Left lung (tissue), 10 donors: ENCODE results near the gene SFSWAP. TPM values are rescaled to one million over a fixed set of nuclear protein-coding genes. Genes with fewer than 3 reads are reported as not detected.
"Not testable (repeated sequence)": the region's sequence is repeated elsewhere in the genome, so short reads cannot be mapped to it uniquely, and the experiment has no call there.

Experiments
- ATAC-seq: fragments of 200-7000 bp; cut with Tn5 transposase; one replicate; pipeline ENCODE4 v1.9.1; 2020; ENCODE audit warnings: moderate library complexity
- DNase-seq, 4 donors: peaks; one replicate each; pipeline ENCODE4 v3.0.0-alpha.2; 2013 to 2020
- H3K27ac ChIP-seq, 2 donors: fragments of 200-600 bp; sonication (generic) in 1 of 2; one replicate each; pipeline versions ENCODE4 v1.5.0 to v1.8.0; 2020 to 2021
- H3K27me3 ChIP-seq, 2 donors: fragments of 200-600 bp; sonication (generic) in 1 of 2; one replicate each; pipeline versions ENCODE4 v1.5.0 to v1.8.0; 2020 to 2021
- H3K36me3 ChIP-seq, 2 donors: fragments of 200-600 bp; sonication (generic) in 1 of 2; one replicate each; pipeline versions ENCODE4 v1.5.0 to v1.8.0; 2020 to 2021
- H3K4me1 ChIP-seq, 2 donors: fragments of 200-600 bp; one replicate each; pipeline ENCODE4 v1.8.0; 2021
- H3K4me3 ChIP-seq, 2 donors: fragments of 200-600 bp; sonication (generic) in 1 of 2; one replicate each; pipeline versions ENCODE4 v1.5.0 to v1.8.0; 2020 to 2021; ENCODE audit warnings: mild to moderate bottlenecking in 1 of 2
- H3K9me3 ChIP-seq, 2 donors: fragments of 200-600 bp; sonication (generic) in 1 of 2; one replicate each; pipeline versions ENCODE4 v1.5.0 to v1.8.0; 2020 to 2021
- CTCF ChIP-seq, 2 donors: fragments of 200-600 bp; sonication (generic) in 1 of 2; IDR thresholded peaks; one replicate each; pipeline versions ENCODE4 v1.5.0 to v1.8.0; 2021; ENCODE audit warnings: antibody characterized with exemption in 2 of 2
- intact Hi-C, 2 donors: fragments of 100-400 bp; cut with DNase I; formaldehyde crosslinking; loops; one replicate each; pipeline versions ENCODE4 v1.11.2 to v1.14.2; 2022
- polyA plus RNA-seq, 6 donors: library from polyadenylated mRNA; unstranded; fragments of 120-200 nt; gene quantifications; one replicate each; pipeline ENCODE4 v1.2.1, GENCODE V29; 2013; ENCODE audit not compliant: insufficient read length in 6 of 6
- total RNA-seq, 2 donors: library from RNA; stranded (reverse); fragmentation: NEBNext Ultra II Directional; extraction: Animal tissue kit (Norgen Biotek cat#: 25700); gene quantifications; one replicate each; pipeline ENCODE4 v1.2.1, GENCODE V29; 2021
- donor health status: DM: no; HTN: yes; CAD: no.
- donor health status: DM: no; HTN: no; CAD: no.

The SFSWAP gene
- total and polyA plus RNA-seq, 8 donors, result 26.0 to 68.8 (median 50.8) TPM

- intact Hi-C loops, result no loop called here
- Histone ChIP-seq H3K4me1 (no peaks in the 10 kb centered on the region), H3K36me3 (no peaks in the 10 kb centered on the region), H3K4me3 (no peak overlapping the region), H3K9me3 (peaks cover 0 to 20% of the 10 kb centered on the region in 2 donors), H3K27me3 (no peaks in the 10 kb centered on the region), H3K27ac (no peak overlapping the region)
- TF ChIP-seq CTCF (IDR thresholded peaks at IDR 0.05), result no peak
- ATAC-seq, result no peak
- no peak for DNase-seq
Observed at GRCh38 chr12:131704509-131704908, 6.4 kb upstream of the SFSWAP start.

- ATAC-seq, intact Hi-C loops, H3K4me1 ChIP-seq, DNase-seq, H3K27me3 ChIP-seq, H3K4me3 ChIP-seq, H3K36me3 ChIP-seq, H3K27ac ChIP-seq: not testable (repeated sequence)
- H3K9me3 ChIP-seq, result peaks cover 0 to 20% of the 10 kb centered on the region in 2 donors
Observed at GRCh38 chr12:131706709-131707108, 4.2 kb upstream of the SFSWAP start.

GRCh38 chr12:131709226-131709625 is 1.7 kb upstream of the SFSWAP start:
- H3K4me1 ChIP-seq, result peaks cover 16 to 27% of the 10 kb centered on the region in 2 donors
- ATAC-seq (no peak), DNase-seq (no peak)
- no peak overlapping the region for H3K4me3 ChIP-seq
- intact Hi-C loops, result no loop called here
- H3K9me3 ChIP-seq, result peaks cover 0 to 10% of the 10 kb centered on the region in 2 donors
- no peak for TF ChIP-seq CTCF (IDR thresholded peaks at IDR 0.05)
- H3K27me3 ChIP-seq, result no peaks in the 10 kb centered on the region
- peaks cover 0 to 4% of the 10 kb centered on the region in 2 donors for H3K36me3 ChIP-seq
- no peak overlapping the region for H3K27ac ChIP-seq

- DNase-seq (peak in 1 of 4 donors; percentile 76), ATAC-seq (no peak)
- Histone ChIP-seq H3K9me3 (no peaks in the 10 kb centered on the region), H3K36me3 (peaks cover 0 to 29% of the 10 kb centered on the region in 2 donors), H3K4me3 (peak overlapping the region; percentile 85 to 100), H3K4me1 (peaks cover 16 to 27% of the 10 kb centered on the region in 2 donors), H3K27ac (peak overlapping the region; percentile 89 to 93), H3K27me3 (no peaks in the 10 kb centered on the region)
- TF ChIP-seq CTCF (IDR thresholded peaks at IDR 0.05), result no peak
- intact Hi-C loops, result no loop called here
Observed at GRCh38 chr12:131711551-131712205, 788 bp downstream of the SFSWAP start.

GRCh38 chr12:131713349-131713748 is 2.5 kb downstream of the SFSWAP start:
- DNase-seq, result no peak
- intact Hi-C loops, result no loop called here
- Histone ChIP-seq H3K27ac (no peak overlapping the region), H3K4me1 (peaks cover 16 to 27% of the 10 kb centered on the region in 2 donors), H3K27me3 (no peaks in the 10 kb centered on the region), H3K4me3 (no peak overlapping the region), H3K9me3 (no peaks in the 10 kb centered on the region), H3K36me3 (peaks cover 0 to 43% of the 10 kb centered on the region in 2 donors)
- TF ChIP-seq CTCF (IDR thresholded peaks at IDR 0.05), result no peak
- no peak for ATAC-seq

GRCh38 chr12:131714759-131715158 is 3.9 kb downstream of the SFSWAP start:
- peak in 1 of 4 donors; percentile 53 for DNase-seq
- H3K9me3 ChIP-seq, result no peaks in the 10 kb centered on the region
- intact Hi-C loops, result no loop called here
- no peak overlapping the region for H3K4me3 ChIP-seq
- no peaks in the 10 kb centered on the region for H3K27me3 ChIP-seq
- H3K4me1 ChIP-seq, result peaks cover 16 to 27% of the 10 kb centered on the region in 2 donors
- peaks cover 0 to 57% of the 10 kb centered on the region in 2 donors for H3K36me3 ChIP-seq
- H3K27ac ChIP-seq, result no peak overlapping the region
- no peak for TF ChIP-seq CTCF (IDR thresholded peaks at IDR 0.05)
- no peak for ATAC-seq
